Measurements from ENCODE around the gene BCAS4. TPM values are rescaled to one million over a fixed set of nuclear protein-coding genes. Genes with fewer than 3 reads are reported as not detected.

Gene BCAS4
- total and polyA plus RNA-seq, 2 donors = 4.8 to 9.2 TPM

Small RNA genes within 50 kb of the gene (small RNA-seq; reads per million reads assigned to genes)
- gene TMSB4XP6 = not detected

Other genes starting within 250 kb of the BCAS4 start
- gene RIPOR3, start 103.5 kb upstream of the BCAS4 start, total RNA-seq = 8.2 TPM
- 15.0 TPM for gene RIPOR3, start 103.5 kb upstream of the BCAS4 start, polyA plus RNA-seq
- 11.7 TPM for gene PARD6B, start 63.5 kb upstream of the BCAS4 start, total RNA-seq
- gene PARD6B, start 63.5 kb upstream of the BCAS4 start, polyA plus RNA-seq = 0.52 TPM
- 92.2 TPM for gene ADNP, start 136.4 kb downstream of the BCAS4 start, total RNA-seq
- 36.2 TPM for gene ADNP, start 136.4 kb downstream of the BCAS4 start, polyA plus RNA-seq
- gene DPM1, start 163.5 kb downstream of the BCAS4 start, total RNA-seq = 56.3 TPM
- 56.3 TPM for gene DPM1, start 163.5 kb downstream of the BCAS4 start, polyA plus RNA-seq
- 4.9 TPM for gene MOCS3, start 163.8 kb downstream of the BCAS4 start, total RNA-seq
- 4.3 TPM for gene MOCS3, start 163.8 kb downstream of the BCAS4 start, polyA plus RNA-seq
- 5.6 TPM for gene KCNG1, start 228.0 kb downstream of the BCAS4 start, total RNA-seq
- gene KCNG1, start 228.0 kb downstream of the BCAS4 start, polyA plus RNA-seq = 8.3 TPM

All from urinary bladder (tissue), 2 donors.